B cell (primary cell): ENCODE measurements around the gene MPP7. TPM values are rescaled to one million over a fixed set of nuclear protein-coding genes. Genes with fewer than 3 reads are reported as not detected.

Experiments used
- ATAC-seq: fragments of 200-7000 bp; cut with Tn5 transposase; one replicate; pipeline ENCODE4 v1.10.0; 2021; ENCODE audit warnings: low read depth, mild to moderate bottlenecking, moderate number of reproducible peaks, moderate library complexity
- CTCF ChIA-PET: fragments of 350-600 bp; sonication (Branson Sonifier 250); formaldehyde crosslinking; loops from one replicate; lab custom pipeline; 2021; ENCODE audit warnings: antibody characterized with exemption, inconsistent platforms; lab: Charles Lee
- POLR2A ChIA-PET: fragments of 350-600 bp; sonication (Branson Sonifier 250); formaldehyde crosslinking; loops from one replicate; lab custom pipeline; 2021; ENCODE audit warnings: antibody characterized with exemption; lab: Charles Lee
- DNase-seq: peaks from one replicate; pipeline ENCODE4 v3.0.0; 2013
- H2AFZ ChIP-seq: 2 replicates; pipeline ENCODE4 v1.6.1; 2012; ENCODE audit warnings: mild to moderate bottlenecking, low read depth, low read length; ENCODE audit not compliant: insufficient read depth, poor library complexity, severe bottlenecking
- H3K27ac ChIP-seq, 2 donors: 1 replicate in 1 of 2; 2 replicates in 1 of 2; pipeline ENCODE4 v1.5.1; 2012 to 2013; ENCODE audit warnings: low read length in 2 of 2, mild to moderate bottlenecking in 2 of 2, moderate library complexity in 1 of 2
- H3K27me3 ChIP-seq, 4 experiments: fragments of 200-600 bp in 1 of 4; sonication (generic) in 1 of 4; replicated peaks in 1 of 4; 1 replicate in 2 of 4; 2 replicates in 2 of 4; pipeline versions ENCODE4 v1.6.1 to v1.7.0; 2013 to 2016; ENCODE audit warnings: low read length in 3 of 4, mild to moderate bottlenecking in 2 of 4, mixed read lengths in 1 of 4, moderate library complexity in 1 of 4; ENCODE audit not compliant: insufficient read depth in 4 of 4, control insufficient read depth in 3 of 4; ENCODE audit errors: control extremely low read depth in 1 of 4
- H3K36me3 ChIP-seq, 2 experiments: replicated peaks in 1 of 2; 1 replicate in 1 of 2; 2 replicates in 1 of 2; pipeline versions ENCODE4 v1.6.1 to v1.7.1; 2013; ENCODE audit warnings: low read length in 1 of 2; ENCODE audit not compliant: insufficient read depth in 2 of 2, control insufficient read depth in 1 of 2; ENCODE audit errors: control extremely low read depth in 1 of 2, extremely low read depth in 1 of 2
- H3K4me1 ChIP-seq, 2 donors: fragments of 200-600 bp in 1 of 2; sonication (generic) in 1 of 2; 1 replicate in 1 of 2; 2 replicates in 1 of 2; pipeline versions ENCODE4 v1.5.1 to v1.6.1; 2013 to 2017; ENCODE audit warnings: low read length in 2 of 2; ENCODE audit not compliant: control insufficient read depth in 2 of 2, insufficient read depth in 2 of 2
- H3K4me2 ChIP-seq: replicated peaks from 2 replicates; pipeline ENCODE3; 2012; ENCODE audit warnings: mild to moderate bottlenecking, low read depth, low read length; ENCODE audit not compliant: poor library complexity, severe bottlenecking
- H3K4me3 ChIP-seq, 5 experiments: fragments of 200-600 bp in 1 of 5; sonication (generic) in 1 of 5; 1 replicate in 3 of 5; 2 replicates in 2 of 5; pipeline versions ENCODE4 v1.5.1 to v1.7.0; 2011 to 2016; ENCODE audit warnings: low read length in 4 of 5, mild to moderate bottlenecking in 4 of 5, low read depth in 2 of 5, control low read depth in 1 of 5, moderate library complexity in 1 of 5; ENCODE audit not compliant: insufficient read depth in 1 of 5; ENCODE audit errors: control extremely low read depth in 1 of 5, extremely low read depth in 1 of 5
- H3K79me2 ChIP-seq: fragments of 200-600 bp; sonication (generic); one replicate; pipeline ENCODE4 v1.6.0; 2016; ENCODE audit warnings: low read length; ENCODE audit not compliant: control insufficient read depth, insufficient read depth
- H3K9ac ChIP-seq: fragments of 200-600 bp; sonication (generic); 2 replicates; pipeline ENCODE4 v1.6.1; 2017; ENCODE audit warnings: mild to moderate bottlenecking, low read length, moderate library complexity
- H3K9me3 ChIP-seq, 3 donors: one replicate each; pipeline versions ENCODE4 v1.6.1 to v1.7.1; 2013; ENCODE audit warnings: low read length in 2 of 3; ENCODE audit not compliant: control insufficient read depth in 2 of 3, insufficient read depth in 1 of 3; ENCODE audit errors: control extremely low read depth in 1 of 3
- H4K20me1 ChIP-seq: 2 replicates; pipeline ENCODE4 v1.6.0; 2012; ENCODE audit warnings: mild to moderate bottlenecking, low read length; ENCODE audit not compliant: insufficient read depth, control insufficient read depth, poor library complexity, severe bottlenecking
- H3K27ac Mint-ChIP-seq: one replicate; pipeline ENCODE4 v1.8.0; 2021; ENCODE audit warnings: mixed read lengths
- H3K27me3 Mint-ChIP-seq: one replicate; pipeline ENCODE4 v1.8.0; 2021; ENCODE audit warnings: mixed read lengths
- H3K4me1 Mint-ChIP-seq: one replicate; pipeline ENCODE4 v1.8.0; 2021; ENCODE audit warnings: mixed read lengths
- H3K4me3 Mint-ChIP-seq: one replicate; pipeline ENCODE4 v1.8.0; 2021; ENCODE audit warnings: mixed read lengths
- H3K9me3 Mint-ChIP-seq: one replicate; pipeline ENCODE4 v1.8.0; 2022; ENCODE audit warnings: mixed read lengths; ENCODE audit not compliant: insufficient read depth
- EZH2 ChIP-seq: IDR thresholded peaks from 2 replicates; pipeline ENCODE4 v1.6.1; 2012; ENCODE audit warnings: borderline replicate concordance, low read depth, mild to moderate bottlenecking, moderate library complexity, low read length; ENCODE audit not compliant: insufficient read depth, poor library complexity, severe bottlenecking
- WGBS: methylation state at CpG from one replicate; pipeline ENCODE4 v1.1.5; 2013; ENCODE audit warnings: missing lambda C conversion rate; ENCODE audit not compliant: insufficient coverage; 5-methylcytosine and 5-hydroxymethylcytosine counted together
- intact Hi-C: fragments of 100-400 bp; cut with micrococcal nuclease; formaldehyde crosslinking; loops from one replicate; pipeline ENCODE4 v1.10.0; 2022
- polyA plus RNA-seq: library from polyadenylated mRNA; depleted of rRNA; stranded (reverse); fragments of >200 nt; gene quantifications from 2 replicates; pipeline ENCODE4 v1.2.3, GENCODE V29; 2012
- total RNA-seq, 2 donors: library from RNA; stranded (reverse); fragments of 120-200 nt in 1 of 2; gene quantifications; 1 replicate in 1 of 2; 2 replicates in 1 of 2; pipeline versions ENCODE4 v1.2.3 to v1.2.4, GENCODE V29; 2013 to 2022
- TF ChIP-seq, protein P1 (sequence below): fragments of 200-600 bp; IDR thresholded peaks from one replicate; pipeline ENCODE4 v1.8.0; 2022; ENCODE audit warnings: antibody characterized with exemption, mild to moderate bottlenecking

Gene MPP7
- total and polyA plus RNA-seq, 2 donors (not counting 1 experiment from before 2014, with no cell fraction given), result 2.1 to 13.1 TPM

DNA sequence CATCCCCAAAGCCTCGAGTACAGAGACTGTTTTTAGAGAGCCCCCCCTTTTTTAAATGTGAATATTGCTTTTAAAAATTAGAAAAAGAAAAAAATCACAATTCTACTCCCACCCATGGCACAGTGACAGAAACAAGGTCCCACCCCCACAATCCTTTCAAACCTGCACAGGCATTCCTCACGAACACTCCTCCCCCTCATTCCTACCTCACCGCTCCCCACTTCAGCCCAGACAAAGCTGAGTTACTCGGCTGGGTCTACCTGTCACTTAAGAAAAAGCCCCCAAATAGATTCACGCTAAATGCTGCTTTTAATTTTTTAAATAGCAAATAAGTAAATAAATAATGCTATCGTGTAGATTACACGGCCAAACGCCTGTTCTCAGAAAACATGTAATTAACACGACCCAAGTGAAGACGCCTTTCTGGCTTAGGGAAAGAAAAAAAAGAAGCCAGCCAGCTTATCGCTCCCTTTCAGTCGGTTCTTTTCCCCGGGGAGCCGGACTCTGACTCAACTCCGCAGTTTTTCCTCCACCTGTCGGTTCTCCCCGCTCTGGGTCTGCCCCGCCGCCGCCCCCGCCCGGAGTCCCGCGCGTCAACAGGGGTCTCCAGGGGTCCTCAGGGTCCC lies 739 bp downstream of the MPP7 start:
- H3K27me3 ChIP-seq, result peaks cover 0 to 25% (median 19%) of the 10 kb centered on the region in 4 experiments
- H3K79me2 ChIP-seq, result no peaks in the 10 kb centered on the region
- peak overlapping the region; percentile 45 to 80 (median 74) for H3K4me3 ChIP-seq
- no peak for ATAC-seq
- POLR2A ChIA-PET, result interaction anchor here (0.6 to 2.1 kb wide), 5 partner anchors 23 to 79 kb away, joined by 3 to 8 read pairs (median 7); no protein-coding TSS in a partner anchor
- peak overlapping the region; percentile 66 to 73 for H3K27ac ChIP-seq
- peak overlapping the region; percentile 81 for H2AFZ ChIP-seq
- 0% methylated on average over 10 of the region's 25 CpGs for WGBS
- H3K4me1 ChIP-seq, result peaks cover 17 to 19% of the 10 kb centered on the region in 2 donors
- Mint-ChIP-seq H3K27ac (peak overlapping the region; percentile 17), H3K9me3 (no peaks in the 10 kb centered on the region), H3K4me3 (peak overlapping the region; percentile 94), H3K27me3 (peaks cover 30% of the 10 kb centered on the region), H3K4me1 (peaks cover 24% of the 10 kb centered on the region)
- H3K9me3 ChIP-seq, result no peaks in the 10 kb centered on the region
- peak overlapping the region; percentile 74 for H3K9ac ChIP-seq
- H3K36me3 ChIP-seq, result no peaks in the 10 kb centered on the region
- no peak for DNase-seq
- intact Hi-C loops, result loop anchor here (2.0 to 10.0 kb wide), 5 partner anchors 50 to 1060 kb away; partner anchors contain the start of genes ACBD5 and BAMBI
- H3K4me2 ChIP-seq, result peak overlapping the region; percentile 94
- no peaks in the 10 kb centered on the region for H4K20me1 ChIP-seq
- CTCF ChIA-PET, result interaction anchor here (0.7 to 7.2 kb wide), 16 partner anchors 20 to 798 kb away, joined by 3 to 146 read pairs (median 5); partner anchors contain the start of gene RAB18
- TF ChIP-seq, protein P1, sequence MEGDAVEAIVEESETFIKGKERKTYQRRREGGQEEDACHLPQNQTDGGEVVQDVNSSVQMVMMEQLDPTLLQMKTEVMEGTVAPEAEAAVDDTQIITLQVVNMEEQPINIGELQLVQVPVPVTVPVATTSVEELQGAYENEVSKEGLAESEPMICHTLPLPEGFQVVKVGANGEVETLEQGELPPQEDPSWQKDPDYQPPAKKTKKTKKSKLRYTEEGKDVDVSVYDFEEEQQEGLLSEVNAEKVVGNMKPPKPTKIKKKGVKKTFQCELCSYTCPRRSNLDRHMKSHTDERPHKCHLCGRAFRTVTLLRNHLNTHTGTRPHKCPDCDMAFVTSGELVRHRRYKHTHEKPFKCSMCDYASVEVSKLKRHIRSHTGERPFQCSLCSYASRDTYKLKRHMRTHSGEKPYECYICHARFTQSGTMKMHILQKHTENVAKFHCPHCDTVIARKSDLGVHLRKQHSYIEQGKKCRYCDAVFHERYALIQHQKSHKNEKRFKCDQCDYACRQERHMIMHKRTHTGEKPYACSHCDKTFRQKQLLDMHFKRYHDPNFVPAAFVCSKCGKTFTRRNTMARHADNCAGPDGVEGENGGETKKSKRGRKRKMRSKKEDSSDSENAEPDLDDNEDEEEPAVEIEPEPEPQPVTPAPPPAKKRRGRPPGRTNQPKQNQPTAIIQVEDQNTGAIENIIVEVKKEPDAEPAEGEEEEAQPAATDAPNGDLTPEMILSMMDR, result no peak
- TF ChIP-seq EZH2, result no peak

DNA sequence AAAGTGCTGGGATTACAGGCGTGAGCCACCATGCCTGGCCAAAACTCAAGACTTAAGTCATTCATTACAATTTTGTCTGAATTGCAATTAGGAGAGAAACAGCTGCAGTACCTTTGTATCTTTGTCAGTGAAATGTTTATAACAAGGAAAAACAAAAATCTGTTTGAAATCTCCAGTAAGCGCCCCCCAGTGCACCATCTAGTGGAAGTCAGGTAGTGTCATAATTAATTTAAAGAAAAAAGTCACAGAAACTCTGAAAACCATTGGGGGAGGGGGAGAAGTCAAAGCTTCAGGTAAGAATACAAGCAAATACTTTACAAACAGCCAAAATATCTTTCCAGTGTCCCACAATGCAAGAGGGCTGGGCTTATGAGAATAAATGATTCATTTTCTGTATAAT lies 2.8 kb downstream of the MPP7 start:
- no peak for ATAC-seq
- Histone ChIP-seq H3K27me3 (peaks cover 0 to 10% (median 5%) of the 10 kb centered on the region in 4 experiments), H3K4me2 (no peak overlapping the region), H3K27ac (no peak overlapping the region), H3K9ac (no peak overlapping the region), H3K9me3 (no peaks in the 10 kb centered on the region), H2AFZ (no peak overlapping the region), H3K36me3 (no peaks in the 10 kb centered on the region), H3K4me1 (peaks cover 17 to 19% of the 10 kb centered on the region in 2 donors), H3K4me3 (no peak overlapping the region), H4K20me1 (no peaks in the 10 kb centered on the region), H3K79me2 (no peaks in the 10 kb centered on the region)
- Mint-ChIP-seq H3K27ac (no peak overlapping the region), H3K27me3 (peaks cover 11% of the 10 kb centered on the region), H3K4me3 (no peak overlapping the region), H3K9me3 (no peaks in the 10 kb centered on the region), H3K4me1 (peaks cover 24% of the 10 kb centered on the region)
- peak; percentile 25 for DNase-seq
- CTCF ChIA-PET, result interaction anchor here (4.1 to 7.2 kb wide), 2 partner anchors 48 to 81 kb away, joined by 36 to 146 read pairs; no protein-coding TSS in a partner anchor
- POLR2A ChIA-PET, result no interaction called here
- TF ChIP-seq EZH2, result no peak
- TF ChIP-seq, protein P1, result no peak
- no CpG with 5 or more reads among the region's 2 CpGs for WGBS
- intact Hi-C loops, result loop anchor here (5.0 to 10.0 kb wide), 3 partner anchors 48 to 1058 kb away; partner anchors contain the start of genes ACBD5 and BAMBI
